HS-27A (cell line): Measurements from ENCODE around the gene DPP7.

Experiments used
- DNase-seq: peaks from one replicate; pipeline ENCODE4 v3.0.0-alpha.2; 2012; ENCODE audit warnings: low read depth, missing footprints

Gene DPP7

GRCh38 chr9:137114613-137115393 is at the start of gene DPP7:
Gene DPP7, minus strand, starts transcription at chr9:137114733. Its CDS starts 20 bp downstream, at chr9:137114713.
- no peak for DNase-seq

- no peak for DNase-seq
Measured at GRCh38 chr9:137163805-137164204, 49.3 kb upstream of the DPP7 start.

GRCh38 chr9:137163365-137163715 is 48.8 kb upstream of the DPP7 start:
- DNase-seq, result no peak

- DNase-seq, result no peak
Measured at GRCh38 chr9:137162505-137163364, 48.2 kb upstream of the DPP7 start.

GRCh38 chr9:137161558-137162486 is 47.3 kb upstream of the DPP7 start:
- DNase-seq, result no peak

- no peak for DNase-seq
Measured at GRCh38 chr9:137160716-137161557, 46.4 kb upstream of the DPP7 start.

- DNase-seq, result no peak
Measured at GRCh38 chr9:137160054-137160425, 45.5 kb upstream of the DPP7 start.

GRCh38 chr9:137159105-137160053 is 44.8 kb upstream of the DPP7 start:
- DNase-seq, result no peak

GRCh38 chr9:137158625-137159024 is 44.1 kb upstream of the DPP7 start:
- no peak for DNase-seq

GRCh38 chr9:137157618-137158415 is 43.3 kb upstream of the DPP7 start:
- no peak for DNase-seq

GRCh38 chr9:137156567-137157375 is 42.2 kb upstream of the DPP7 start:
- no peak for DNase-seq

GRCh38 chr9:137152844-137153405 is 38.4 kb upstream of the DPP7 start:
- DNase-seq, result no peak

- DNase-seq, result no peak
Measured at GRCh38 chr9:137150617-137151457, 36.3 kb upstream of the DPP7 start.

- DNase-seq, result no peak
Measured at GRCh38 chr9:137149942-137150616, 35.5 kb upstream of the DPP7 start.

GRCh38 chr9:137149363-137149762 is 34.8 kb upstream of the DPP7 start:
- no peak for DNase-seq

- DNase-seq, result no peak
Measured at GRCh38 chr9:137148661-137149060, 34.1 kb upstream of the DPP7 start.

- DNase-seq, result no peak
Measured at GRCh38 chr9:137148242-137148641, 33.7 kb upstream of the DPP7 start.
